ENCODE results near the gene DOK7. TPM values are rescaled to one million over a fixed set of nuclear protein-coding genes. Genes with fewer than 3 reads are reported as not detected.

DOK7 gene
- 1 to 10 TPM in 3 of 4 donors, under 1 TPM in 1; 0.42 to 3.3 (median 1.3) TPM for polyA plus RNA-seq (ENCODE audit: insufficient read length in 4 of 4)

GRCh38 chr4:3462790-3463415 lies at the start of gene DOK7:
DOK7 (plus strand) TSS chr4:3463306; CDS start chr4:3463376, 70 bp downstream.
- DNase-seq (ENCODE audit: low read depth in 4 of 4, low spot score in 3 of 4) = no peak

GRCh38 chr4:3413675-3414420 lies 49.3 kb upstream of the DOK7 start:
- DNase-seq (ENCODE audit: low read depth in 4 of 4, low spot score in 3 of 4) = no peak

- DNase-seq (ENCODE audit: low read depth in 4 of 4, low spot score in 3 of 4) = no peak
Measured at GRCh38 chr4:3414421-3415279, 48.5 kb upstream of the DOK7 start.

- DNase-seq (ENCODE audit: low read depth in 4 of 4, low spot score in 3 of 4) = no peak
Measured at GRCh38 chr4:3415471-3416141, 47.5 kb upstream of the DOK7 start.

- no peak for DNase-seq (ENCODE audit: low read depth in 4 of 4, low spot score in 3 of 4)
Measured at GRCh38 chr4:3416270-3416669, 46.8 kb upstream of the DOK7 start.

- DNase-seq (ENCODE audit: low read depth in 4 of 4, low spot score in 3 of 4) = no peak
Measured at GRCh38 chr4:3416821-3417221, 46.3 kb upstream of the DOK7 start.

GRCh38 chr4:3417448-3417847 lies 45.7 kb upstream of the DOK7 start:
- no peak for DNase-seq (ENCODE audit: low read depth in 4 of 4, low spot score in 3 of 4)

- no peak for DNase-seq (ENCODE audit: low read depth in 4 of 4, low spot score in 3 of 4)
Measured at GRCh38 chr4:3418029-3418762, 44.9 kb upstream of the DOK7 start.

GRCh38 chr4:3419836-3420605 lies 43.1 kb upstream of the DOK7 start:
- no peak for DNase-seq (ENCODE audit: low read depth in 4 of 4, low spot score in 3 of 4)

- DNase-seq (ENCODE audit: low read depth in 4 of 4, low spot score in 3 of 4) = no peak
Measured at GRCh38 chr4:3420606-3420955, 42.5 kb upstream of the DOK7 start.

- DNase-seq (ENCODE audit: low read depth in 4 of 4, low spot score in 3 of 4) = no peak
Measured at GRCh38 chr4:3420956-3421355, 42.1 kb upstream of the DOK7 start.

GRCh38 chr4:3421470-3421869 lies 41.6 kb upstream of the DOK7 start:
- no peak for DNase-seq (ENCODE audit: low read depth in 4 of 4, low spot score in 3 of 4)

GRCh38 chr4:3422241-3422801 lies 40.8 kb upstream of the DOK7 start:
- DNase-seq (ENCODE audit: low read depth in 4 of 4, low spot score in 3 of 4) = no peak

- no peak for DNase-seq (ENCODE audit: low read depth in 4 of 4, low spot score in 3 of 4)
Measured at GRCh38 chr4:3422808-3423297, 40.3 kb upstream of the DOK7 start.

GRCh38 chr4:3423406-3423805 lies 39.7 kb upstream of the DOK7 start:
- DNase-seq (ENCODE audit: low read depth in 4 of 4, low spot score in 3 of 4) = no peak

GRCh38 chr4:3423952-3424351 lies 39.2 kb upstream of the DOK7 start:
- no peak for DNase-seq (ENCODE audit: low read depth in 4 of 4, low spot score in 3 of 4)

GRCh38 chr4:3424522-3425095 lies 38.5 kb upstream of the DOK7 start:
- DNase-seq (ENCODE audit: low read depth in 4 of 4, low spot score in 3 of 4) = no peak

- no peak for DNase-seq (ENCODE audit: low read depth in 4 of 4, low spot score in 3 of 4)
Measured at GRCh38 chr4:3426465-3427133, 36.5 kb upstream of the DOK7 start.
